ENCODE data around the gene EPHA4. TPM values are rescaled to one million over a fixed set of nuclear protein-coding genes. Genes with fewer than 3 reads are reported as not detected.

EPHA4 gene
- polyA plus RNA-seq, 1 of the 3 experiments (the other 2 are of a cell fraction): 0.90 TPM

DNA sequence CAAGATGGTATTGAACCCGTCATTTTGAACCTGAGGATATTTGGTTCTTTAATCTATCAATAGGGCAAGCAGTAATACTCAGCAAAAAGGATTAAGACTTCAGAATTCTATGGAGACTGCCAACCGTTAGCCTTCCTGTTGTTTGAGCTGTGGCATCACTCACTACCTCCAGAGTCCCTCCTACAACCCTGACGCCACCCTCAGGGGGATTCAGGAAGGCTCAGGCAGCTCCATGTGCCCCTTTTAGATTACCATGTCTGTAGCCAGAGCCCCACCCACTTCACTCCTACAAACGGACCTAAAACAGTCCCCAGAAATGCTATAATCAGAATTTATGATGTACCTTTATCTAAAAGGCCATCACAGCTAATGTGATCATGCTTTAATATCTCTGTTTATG, 172.9 kb downstream of the EPHA4 start (continued):
- TF ChIP-seq EP300 (IDR thresholded peaks at IDR 0.05; ENCODE audit: borderline replicate concordance in 1 of 2, low read depth in 1 of 2, low read length in 1 of 2) (no peak), RXRA (IDR thresholded peaks at IDR 0.05; ENCODE audit: borderline replicate concordance, low read depth) (no peak), EZH2phosphoT487 (IDR thresholded peaks at IDR 0.05; ENCODE audit: borderline replicate concordance, low read depth) (no peak)
- TF ChIP-seq, protein P1, sequence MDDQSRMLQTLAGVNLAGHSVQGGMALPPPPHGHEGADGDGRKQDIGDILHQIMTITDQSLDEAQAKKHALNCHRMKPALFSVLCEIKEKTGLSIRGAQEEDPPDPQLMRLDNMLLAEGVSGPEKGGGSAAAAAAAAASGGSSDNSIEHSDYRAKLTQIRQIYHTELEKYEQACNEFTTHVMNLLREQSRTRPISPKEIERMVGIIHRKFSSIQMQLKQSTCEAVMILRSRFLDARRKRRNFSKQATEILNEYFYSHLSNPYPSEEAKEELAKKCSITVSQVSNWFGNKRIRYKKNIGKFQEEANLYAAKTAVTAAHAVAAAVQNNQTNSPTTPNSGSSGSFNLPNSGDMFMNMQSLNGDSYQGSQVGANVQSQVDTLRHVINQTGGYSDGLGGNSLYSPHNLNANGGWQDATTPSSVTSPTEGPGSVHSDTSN (IDR thresholded peaks at IDR 0.05): no peak

- H3K27me3 ChIP-seq (ENCODE audit: insufficient read depth): no peaks in the 10 kb centered on the region
- no peak overlapping the region for H2AFZ ChIP-seq (ENCODE audit: low read depth)
- no peaks in the 10 kb centered on the region for H3K9me2 ChIP-seq
- H3K79me2 ChIP-seq (ENCODE audit: insufficient read depth): no peaks in the 10 kb centered on the region
- no peaks in the 10 kb centered on the region for H3K36me3 ChIP-seq (replicated peaks in 1 of 2; ENCODE audit: control insufficient read depth in 1 of 2, insufficient read depth in 2 of 2, low read length in 1 of 2)
- H4K20me1 ChIP-seq (ENCODE audit: insufficient read depth): no peaks in the 10 kb centered on the region
- H3K4me2 ChIP-seq: no peak overlapping the region
- no peak overlapping the region for H3K4me3 ChIP-seq (ENCODE audit: low read depth in 2 of 2, low read length in 1 of 2)
- CTCF ChIA-PET: no interaction called here
- H3K9ac ChIP-seq: no peak overlapping the region
- TF ChIP-seq, protein P2, sequence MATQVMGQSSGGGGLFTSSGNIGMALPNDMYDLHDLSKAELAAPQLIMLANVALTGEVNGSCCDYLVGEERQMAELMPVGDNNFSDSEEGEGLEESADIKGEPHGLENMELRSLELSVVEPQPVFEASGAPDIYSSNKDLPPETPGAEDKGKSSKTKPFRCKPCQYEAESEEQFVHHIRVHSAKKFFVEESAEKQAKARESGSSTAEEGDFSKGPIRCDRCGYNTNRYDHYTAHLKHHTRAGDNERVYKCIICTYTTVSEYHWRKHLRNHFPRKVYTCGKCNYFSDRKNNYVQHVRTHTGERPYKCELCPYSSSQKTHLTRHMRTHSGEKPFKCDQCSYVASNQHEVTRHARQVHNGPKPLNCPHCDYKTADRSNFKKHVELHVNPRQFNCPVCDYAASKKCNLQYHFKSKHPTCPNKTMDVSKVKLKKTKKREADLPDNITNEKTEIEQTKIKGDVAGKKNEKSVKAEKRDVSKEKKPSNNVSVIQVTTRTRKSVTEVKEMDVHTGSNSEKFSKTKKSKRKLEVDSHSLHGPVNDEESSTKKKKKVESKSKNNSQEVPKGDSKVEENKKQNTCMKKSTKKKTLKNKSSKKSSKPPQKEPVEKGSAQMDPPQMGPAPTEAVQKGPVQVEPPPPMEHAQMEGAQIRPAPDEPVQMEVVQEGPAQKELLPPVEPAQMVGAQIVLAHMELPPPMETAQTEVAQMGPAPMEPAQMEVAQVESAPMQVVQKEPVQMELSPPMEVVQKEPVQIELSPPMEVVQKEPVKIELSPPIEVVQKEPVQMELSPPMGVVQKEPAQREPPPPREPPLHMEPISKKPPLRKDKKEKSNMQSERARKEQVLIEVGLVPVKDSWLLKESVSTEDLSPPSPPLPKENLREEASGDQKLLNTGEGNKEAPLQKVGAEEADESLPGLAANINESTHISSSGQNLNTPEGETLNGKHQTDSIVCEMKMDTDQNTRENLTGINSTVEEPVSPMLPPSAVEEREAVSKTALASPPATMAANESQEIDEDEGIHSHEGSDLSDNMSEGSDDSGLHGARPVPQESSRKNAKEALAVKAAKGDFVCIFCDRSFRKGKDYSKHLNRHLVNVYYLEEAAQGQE (IDR thresholded peaks at IDR 0.05; ENCODE audit: low read depth, low read length): no peak
- TF ChIP-seq NRF1 (IDR thresholded peaks at IDR 0.05; ENCODE audit: low read depth, low read length): no peak
- TF ChIP-seq JUND (IDR thresholded peaks at IDR 0.05): no peak
- TF ChIP-seq, protein P3, sequence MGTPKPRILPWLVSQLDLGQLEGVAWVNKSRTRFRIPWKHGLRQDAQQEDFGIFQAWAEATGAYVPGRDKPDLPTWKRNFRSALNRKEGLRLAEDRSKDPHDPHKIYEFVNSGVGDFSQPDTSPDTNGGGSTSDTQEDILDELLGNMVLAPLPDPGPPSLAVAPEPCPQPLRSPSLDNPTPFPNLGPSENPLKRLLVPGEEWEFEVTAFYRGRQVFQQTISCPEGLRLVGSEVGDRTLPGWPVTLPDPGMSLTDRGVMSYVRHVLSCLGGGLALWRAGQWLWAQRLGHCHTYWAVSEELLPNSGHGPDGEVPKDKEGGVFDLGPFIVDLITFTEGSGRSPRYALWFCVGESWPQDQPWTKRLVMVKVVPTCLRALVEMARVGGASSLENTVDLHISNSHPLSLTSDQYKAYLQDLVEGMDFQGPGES (IDR thresholded peaks at IDR 0.05; ENCODE audit: low read depth, low read length): no peak
- no peak for TF ChIP-seq FOSL2 (IDR thresholded peaks at IDR 0.05; ENCODE audit: borderline replicate concordance, low read depth)
- no peak for TF ChIP-seq NFIC (IDR thresholded peaks at IDR 0.05; ENCODE audit: borderline replicate concordance)
- TF ChIP-seq TEAD4 (IDR thresholded peaks at IDR 0.05; ENCODE audit: borderline replicate concordance, insufficient read depth): no peak
- H3F3A ChIP-seq (replicated peaks; ENCODE audit: insufficient read depth): no peaks in the 10 kb centered on the region
- DNase-seq: no peak
- 21% methylated on average over 1 of the region's 1 CpG for WGBS (ENCODE audit: low lambda C conversion rate)
- H3K9me3 ChIP-seq: no peaks in the 10 kb centered on the region
- H3K27ac ChIP-seq (ENCODE audit: low read depth in 2 of 2, low read length in 1 of 2): no peak overlapping the region
- H3K4me1 ChIP-seq (ENCODE audit: control insufficient read depth in 1 of 2, insufficient read depth in 2 of 2, low read depth in 1 of 2, low read length in 1 of 2): no peaks in the 10 kb centered on the region
- POLR2A ChIA-PET: no interaction called here
Measured at GRCh38 chr2:221397187-221397586, 174.9 kb downstream of the EPHA4 start.
